ENCODE data around the gene PPP3CA. TPM values are rescaled to one million over a fixed set of nuclear protein-coding genes. Genes with fewer than 3 reads are reported as not detected.

PPP3CA gene
- total and polyA plus RNA-seq, 2 of the 13 experiments (the other 11 are each of a cell fraction or from before 2014, with no cell fraction given) = 4.8 to 13.2 TPM

GRCh38 chr4:101299021-101299420 lies 48.3 kb downstream of the PPP3CA start:
- Histone ChIP-seq H3K36me3 (replicated peaks in 1 of 2; ENCODE audit: control insufficient read depth in 1 of 2, insufficient read depth in 2 of 2, low read length in 2 of 2) (no peaks in the 10 kb centered on the region), H4K20me1 (ENCODE audit: insufficient read depth, low read length) (no peaks in the 10 kb centered on the region), H3K4me3 (replicated peaks in 1 of 3; ENCODE audit: insufficient read depth in 1 of 3, low read depth in 2 of 3, low read length in 3 of 3) (no peak overlapping the region), H3K79me2 (ENCODE audit: insufficient read depth, low read length) (no peaks in the 10 kb centered on the region), H3K9me3 (ENCODE audit: low read length) (no peaks in the 10 kb centered on the region), H2AFZ (ENCODE audit: low read length) (no peak overlapping the region), H3K4me1 (ENCODE audit: insufficient read depth, low read length) (no peaks in the 10 kb centered on the region), H3K4me2 (ENCODE audit: low read depth, low read length) (no peak overlapping the region), H3K27ac (ENCODE audit: extremely low read length, insufficient read depth, low read length) (no peak overlapping the region), H3K9ac (ENCODE audit: insufficient read depth, low read depth, low read length) (no peak overlapping the region), H3K27me3 (ENCODE audit: control insufficient read depth in 1 of 2, insufficient read depth in 2 of 2, low read length in 2 of 2) (no peaks in the 10 kb centered on the region)
- BruUV-seq (replicated peaks) = no TSS peak
- FAIRE-seq = no peak
- DNase-seq (ENCODE audit: low spot score) = no peak
- intact Hi-C loops (cut with micrococcal nuclease; ENCODE audit: unreplicated experiment) (no loop called here), in situ Hi-C loops (cut with HindIII; ENCODE audit: extremely low pct_ligation_motif_present, low pct_unique_long_range_greater_than_20kb) (no loop called here)
- POLR2A ChIA-PET = no interaction called here
- 67% methylated on average over 2 of the region's 2 CpGs for WGBS (ENCODE audit: low lambda C conversion rate)
- no peak for ATAC-seq
- CTCF ChIA-PET (ENCODE audit: low intra/inter-chr PET ratio, low total read pairs) = no interaction called here
- TF ChIP-seq ZNF503 (CRISPR knock-in tag; IDR thresholded peaks at IDR 0.05) (no peak), ZNF644 (CRISPR knock-in tag; IDR thresholded peaks at IDR 0.05; ENCODE audit: low read depth) (no peak), FOXJ3 (CRISPR knock-in tag; IDR thresholded peaks at IDR 0.05; ENCODE audit: borderline replicate concordance) (no peak), THAP11 (CRISPR knock-in tag; IDR thresholded peaks at IDR 0.05) (no peak), ZMYM4 (CRISPR knock-in tag; IDR thresholded peaks at IDR 0.05) (no peak), RFXAP (CRISPR knock-in tag; IDR thresholded peaks at IDR 0.05; ENCODE audit: borderline replicate concordance) (no peak), CBX5 (CRISPR knock-in tag; IDR thresholded peaks at IDR 0.05; ENCODE audit: borderline replicate concordance) (no peak), FOXC1 (CRISPR knock-in tag; IDR thresholded peaks at IDR 0.05; ENCODE audit: borderline replicate concordance) (no peak), HMGA1 (CRISPR knock-in tag; conservative IDR thresholded peaks at IDR 0.05) (no peak), ZNF446 (CRISPR knock-in tag; IDR thresholded peaks at IDR 0.05) (no peak), MAFF (IDR thresholded peaks at IDR 0.05; ENCODE audit: low read depth, low read length) (no peak), ZNF18 (CRISPR knock-in tag; IDR thresholded peaks at IDR 0.05; ENCODE audit: insufficient replicate concordance) (no peak), ZBTB7A (CRISPR knock-in tag; IDR thresholded peaks at IDR 0.05) (no peak), KLF13 (CRISPR knock-in tag; IDR thresholded peaks at IDR 0.05) (no peak), SNAPC5 (CRISPR knock-in tag; IDR thresholded peaks at IDR 0.05; ENCODE audit: borderline replicate concordance) (no peak), NFIB (CRISPR knock-in tag; IDR thresholded peaks at IDR 0.05; ENCODE audit: borderline replicate concordance) (no peak), MXD1 (CRISPR knock-in tag; IDR thresholded peaks at IDR 0.05) (no peak), FOXA1 (IDR thresholded peaks at IDR 0.05) (no peak), FOXA1 (CRISPR knock-in tag; IDR thresholded peaks at IDR 0.05) (no peak), POGZ (CRISPR knock-in tag; IDR thresholded peaks at IDR 0.05) (no peak), ZNF704 (CRISPR knock-in tag; IDR thresholded peaks at IDR 0.05; ENCODE audit: borderline replicate concordance) (no peak)
